ENCODE measurements around the gene AK8. TPM values are rescaled to one million over a fixed set of nuclear protein-coding genes. Genes with fewer than 3 reads are reported as not detected.

Gene AK8
- total and polyA plus RNA-seq, 5 experiments from 2014 or later, result 0.14 TPM; not detected in 4

DNA sequence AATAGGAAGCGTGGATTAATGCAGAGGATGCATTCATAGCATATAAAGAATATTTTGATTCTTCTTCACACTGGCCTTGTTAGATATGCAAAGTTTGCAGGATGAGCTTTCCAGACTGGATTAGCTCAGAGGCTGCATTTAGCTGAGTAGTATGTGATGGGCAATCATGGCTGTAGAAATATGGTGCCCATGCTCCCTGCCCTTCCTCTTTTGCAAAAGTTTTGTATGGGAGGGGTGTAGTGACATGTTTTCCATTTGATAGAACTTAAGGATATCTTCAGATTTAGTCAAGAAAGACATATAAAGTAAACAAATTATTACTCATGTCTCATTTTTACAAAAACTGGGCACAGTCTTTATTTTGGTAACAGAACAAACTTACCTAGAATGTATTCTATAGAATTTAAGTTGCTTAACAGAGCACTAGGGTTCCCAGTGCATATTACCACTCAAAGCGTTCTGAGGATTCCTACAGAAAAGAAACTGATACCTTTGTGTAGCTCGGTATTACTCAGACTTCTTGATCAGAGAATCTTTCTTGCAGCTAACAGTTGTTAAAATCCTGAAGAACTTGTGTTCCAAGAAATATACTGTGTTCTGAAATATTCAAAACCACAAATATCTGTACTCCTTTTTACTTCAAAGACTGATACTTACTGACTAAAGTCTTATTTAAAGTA lies 198.0 kb downstream of the AK8 start:
- Mint-ChIP-seq H3K4me1 (peaks cover 6 to 30% (median 19%) of the 10 kb centered on the region in 4 donors), H3K27ac (no peak overlapping the region)
- no peak for ATAC-seq

DNA sequence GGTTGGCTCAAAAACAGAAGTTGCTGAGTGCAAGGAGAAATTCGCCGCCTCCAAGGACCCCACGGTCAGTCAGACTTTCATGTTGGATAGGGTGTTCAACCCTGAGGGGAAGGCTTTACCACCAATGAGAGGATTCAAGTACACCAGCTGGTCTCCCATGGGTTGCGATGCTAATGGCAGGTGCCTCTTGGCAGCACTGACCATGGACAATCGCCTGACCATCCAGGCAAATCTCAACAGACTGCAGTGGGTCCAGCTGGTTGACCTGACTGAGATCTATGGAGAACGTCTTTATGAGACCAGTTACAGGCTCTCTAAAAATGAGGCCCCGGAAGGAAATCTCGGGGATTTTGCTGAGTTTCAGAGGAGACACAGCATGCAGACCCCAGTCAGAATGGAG lies 200.1 kb downstream of the AK8 start:
- POLR2A ChIA-PET, result no interaction called here

More for the DNA sequence above, 198.0 kb downstream of the AK8 start:
- POLR2A ChIA-PET, result interaction anchor here (1.4 kb wide), 1 partner anchor 10 kb away, joined by 7 read pairs; the partner anchor contains the start of genes DDX31 and GTF3C4
- Mint-ChIP-seq H3K36me3 (peaks cover 0 to 68% (median 25%) of the 10 kb centered on the region in 3 donors), H3K27me3 (no peaks in the 10 kb centered on the region), H3K9me3 (no peaks in the 10 kb centered on the region), H3K4me3 (no peak overlapping the region)
- no peak for DNase-seq

More for the DNA sequence above, 200.1 kb downstream of the AK8 start:
- H3K9me3 Mint-ChIP-seq, result no peaks in the 10 kb centered on the region
- H3K4me1 Mint-ChIP-seq, result peaks cover 13 to 50% (median 34%) of the 10 kb centered on the region in 4 donors
- peaks cover 0 to 51% (median 16%) of the 10 kb centered on the region in 3 donors for H3K36me3 Mint-ChIP-seq
- no peak for ATAC-seq
- no peak overlapping the region for H3K27ac Mint-ChIP-seq
- H3K4me3 Mint-ChIP-seq, result no peak overlapping the region
- no peak for DNase-seq
- no peaks in the 10 kb centered on the region for H3K27me3 Mint-ChIP-seq

Other genes starting within 250 kb of the AK8 start
- 10 to 100 TPM; 25.1 to 25.2 TPM for gene DDX31, start 208.3 kb downstream of the AK8 start, total RNA-seq
- 1 to 10 TPM; 6.2 to 9.7 (median 7.6) TPM for gene DDX31, start 208.3 kb downstream of the AK8 start, polyA plus RNA-seq
- gene GTF3C4, start 207.8 kb downstream of the AK8 start, total RNA-seq, result 10 to 100 TPM; 12.8 TPM
- 1 to 10 TPM; 3.1 to 3.5 (median 3.5) TPM for gene GTF3C4, start 207.8 kb downstream of the AK8 start, polyA plus RNA-seq
- gene SPACA9, start 614 bp upstream of the AK8 start, total RNA-seq, result 1 to 10 TPM; 1.9 to 2.2 TPM
- gene SPACA9, start 614 bp upstream of the AK8 start, polyA plus RNA-seq, result 1 to 10 TPM; 2.3 to 3.1 (median 2.4) TPM
- gene TSC1, start 66.3 kb upstream of the AK8 start, total RNA-seq, result 10 to 100 TPM; 82.4 to 86.2 TPM
- gene TSC1, start 66.3 kb upstream of the AK8 start, polyA plus RNA-seq, result 1 to 10 TPM; 4.8 to 8.7 (median 8.3) TPM
- under 1 TPM in 1 of 2 experiments, not detected in 1; 0.39 TPM for gene GFI1B, start 100.4 kb upstream of the AK8 start, total RNA-seq
- gene GFI1B, start 100.4 kb upstream of the AK8 start, polyA plus RNA-seq, result under 1 TPM in 1 of 3 donors, not detected in 2; 0.16 TPM
- gene GTF3C5, start 152.7 kb upstream of the AK8 start, total RNA-seq, result 10 to 100 TPM; 78.7 to 81.2 TPM
- 10 to 100 TPM; 33.7 to 40.1 (median 37.8) TPM for gene GTF3C5, start 152.7 kb upstream of the AK8 start, polyA plus RNA-seq
- 1 to 10 TPM; 1.3 to 1.6 TPM for gene CEL, start 183.7 kb upstream of the AK8 start, total RNA-seq
- gene CEL, start 183.7 kb upstream of the AK8 start, polyA plus RNA-seq, result not detected
- 10 to 100 TPM; 93.7 to 99.9 TPM for gene RALGDS, start 243.0 kb upstream of the AK8 start, total RNA-seq
- 10 to 100 TPM; 14.1 to 35.5 (median 29.4) TPM for gene RALGDS, start 243.0 kb upstream of the AK8 start, polyA plus RNA-seq

Data from naive thymus-derived CD8-positive, alpha-beta T cell (primary cell).